OCI-LY1 (cell line): ENCODE results near the gene LITAF.
A peak's percentile ranks its signal among the peaks of the same experiment; 100 is the strongest.

Source experiments
- H2AFZ ChIP-seq: fragments of 200-600 bp; sonication (generic), shearing (Covaris generic); 2 replicates; pipeline ENCODE4 v1.6.0; 2014; ENCODE audit warnings: antibody characterized with exemption, mild to moderate bottlenecking, low read length
- H3F3A ChIP-seq: fragments of 200-600 bp; sonication (generic), shearing (Covaris generic); 2 replicates; pipeline ENCODE4 v1.6.0; 2014; ENCODE audit warnings: mild to moderate bottlenecking, antibody characterized with exemption, low read length, moderate library complexity; ENCODE audit not compliant: insufficient read depth
- H3K27ac ChIP-seq: fragments of 200-600 bp; sonication (generic); 2 replicates; pipeline ENCODE4 v1.5.1; 2014; ENCODE audit warnings: low read length, mixed run types, mild to moderate bottlenecking, low read depth; ENCODE audit not compliant: poor library complexity, severe bottlenecking
- H3K27me3 ChIP-seq: fragments of 200-600 bp; sonication (generic); 2 replicates; pipeline ENCODE4 v1.6.0; 2014; ENCODE audit warnings: antibody characterized with exemption, mild to moderate bottlenecking, low read length, moderate library complexity; ENCODE audit not compliant: insufficient read depth
- H3K36me3 ChIP-seq: fragments of 200-600 bp; sonication (generic); 2 replicates; pipeline ENCODE4 v1.6.1; 2014; ENCODE audit warnings: mild to moderate bottlenecking, antibody characterized with exemption, low read length, moderate library complexity, mixed read lengths; ENCODE audit not compliant: insufficient read depth
- H3K4me1 ChIP-seq: fragments of 200-600 bp; sonication (generic); 2 replicates; pipeline ENCODE4 v1.5.1; 2014; ENCODE audit warnings: mild to moderate bottlenecking, low read length, moderate library complexity; ENCODE audit not compliant: insufficient read depth, severe bottlenecking
- H3K4me2 ChIP-seq: fragments of 200-600 bp; sonication (generic), shearing (Covaris generic); 2 replicates; pipeline ENCODE4 v1.6.1; 2014; ENCODE audit warnings: low read length
- H3K4me3 ChIP-seq: fragments of 200-600 bp; sonication (generic); 2 replicates; pipeline ENCODE4 v1.5.1; 2014; ENCODE audit warnings: low read length, low read depth, mild to moderate bottlenecking, mixed read lengths; ENCODE audit not compliant: poor library complexity, severe bottlenecking
- H3K79me2 ChIP-seq: fragments of 200-600 bp; shearing (Covaris generic); 2 replicates; pipeline ENCODE4 v1.6.1; 2016; ENCODE audit warnings: mixed run types, low read length, mixed read lengths; ENCODE audit not compliant: insufficient read depth
- H3K9ac ChIP-seq: fragments of 200-600 bp; sonication (generic), shearing (Covaris generic); 2 replicates; pipeline ENCODE4 v1.6.1; 2014; ENCODE audit warnings: mild to moderate bottlenecking, low read length, mixed read lengths
- H3K9me2 ChIP-seq: fragments of 200-600 bp; sonication (generic), shearing (Covaris generic); 2 replicates; pipeline ENCODE4 v1.6.1; 2014; ENCODE audit warnings: low read depth, mild to moderate bottlenecking, low read length, mixed read lengths
- H3K9me3 ChIP-seq: fragments of 200-600 bp; shearing (Covaris generic); 2 replicates; pipeline ENCODE4 v1.6.1; 2014; ENCODE audit warnings: low read length, mixed read lengths
- H4K20me1 ChIP-seq: fragments of 200-600 bp; sonication (generic), shearing (Covaris generic); 2 replicates; pipeline ENCODE4 v1.6.0; 2016; ENCODE audit warnings: mild to moderate bottlenecking, low read length; ENCODE audit not compliant: insufficient read depth
- CTCF ChIP-seq: fragments of 200-600 bp; sonication (generic), shearing (Covaris generic); IDR thresholded peaks from 2 replicates; pipeline ENCODE4 v1.5.1; 2017; ENCODE audit warnings: mild to moderate bottlenecking, antibody characterized with exemption, low read length, moderate library complexity, mixed read lengths
- EZH2 ChIP-seq: fragments of 200-600 bp; sonication (generic), shearing (Covaris generic); IDR thresholded peaks from 2 replicates; pipeline ENCODE4 v1.8.0; 2017; ENCODE audit warnings: borderline replicate concordance, mixed run types, mild to moderate bottlenecking, antibody characterized with exemption, low read length, moderate library complexity, mixed read lengths

Gene LITAF

GRCh38 chr16:11500700-11501346 lies 85.9 kb downstream of the LITAF start:
- Histone ChIP-seq H3K9ac (no peak overlapping the region), H3K79me2 (no peaks in the 10 kb centered on the region), H4K20me1 (no peaks in the 10 kb centered on the region), H3F3A (peaks cover 8% of the 10 kb centered on the region), H2AFZ (no peak overlapping the region), H3K9me2 (no peaks in the 10 kb centered on the region), H3K4me3 (no peak overlapping the region), H3K4me2 (no peak overlapping the region), H3K27ac (no peak overlapping the region), H3K27me3 (no peaks in the 10 kb centered on the region), H3K9me3 (no peaks in the 10 kb centered on the region), H3K36me3 (no peaks in the 10 kb centered on the region), H3K4me1 (peaks cover 29% of the 10 kb centered on the region)
- TF ChIP-seq EZH2 (no peak), CTCF (no peak)

- TF ChIP-seq EZH2 (no peak), CTCF (no peak)
- Histone ChIP-seq H3K27me3 (no peaks in the 10 kb centered on the region), H3K9me3 (no peaks in the 10 kb centered on the region), H2AFZ (no peak overlapping the region), H3K79me2 (no peaks in the 10 kb centered on the region), H3K9ac (no peak overlapping the region), H3K4me2 (no peak overlapping the region), H3K4me3 (no peak overlapping the region), H3K36me3 (no peaks in the 10 kb centered on the region), H3K27ac (no peak overlapping the region), H4K20me1 (no peaks in the 10 kb centered on the region), H3K4me1 (peaks cover 42% of the 10 kb centered on the region), H3K9me2 (no peaks in the 10 kb centered on the region), H3F3A (peaks cover 8% of the 10 kb centered on the region)
Observed at GRCh38 chr16:11499295-11500089, 87.2 kb downstream of the LITAF start.

- no peak for TF ChIP-seq EZH2
- no peak for TF ChIP-seq CTCF
- H3K4me1 ChIP-seq = peaks cover 47% of the 10 kb centered on the region
- no peaks in the 10 kb centered on the region for H3K9me2 ChIP-seq
- H3K36me3 ChIP-seq = no peaks in the 10 kb centered on the region
- H3K27me3 ChIP-seq = no peaks in the 10 kb centered on the region
- no peak overlapping the region for H3K4me3 ChIP-seq
- peaks cover 8% of the 10 kb centered on the region for H3F3A ChIP-seq
- no peaks in the 10 kb centered on the region for H4K20me1 ChIP-seq
- peak overlapping the region; percentile 87 for H3K27ac ChIP-seq
- H3K4me2 ChIP-seq = peak overlapping the region; percentile 36; the same call in 1 of the 2 replicates
- no peak overlapping the region for H2AFZ ChIP-seq
- H3K9ac ChIP-seq = peak overlapping the region; percentile 26; the same call in 1 of the 2 replicates
- H3K9me3 ChIP-seq = no peaks in the 10 kb centered on the region
- no peaks in the 10 kb centered on the region for H3K79me2 ChIP-seq
Observed at GRCh38 chr16:11498683-11499082, 88.0 kb downstream of the LITAF start.
